IMR-90 (cell line): ENCODE results near the gene CYB5A. TPM values are rescaled to one million over a fixed set of nuclear protein-coding genes. Genes with fewer than 3 reads are reported as not detected.

Experiments used
- ATAC-seq: fragments of 200-7000 bp; cut with Tn5 transposase; 2 replicates; pipeline ENCODE4 v1.9.1; 2020; ENCODE audit warnings: low read depth, mild to moderate bottlenecking, moderate library complexity
- BruUV-seq: library from RNA; stranded (reverse); fragments of 400-500 nt; replicated peaks from 2 replicates; lab custom pipeline; 2021; lab: Mats Ljungman, UMichigan
- CTCF ChIA-PET: fragments of 300-600 bp; formaldehyde crosslinking; extraction: SDS; loops from one replicate; lab custom pipeline; 2021; ENCODE audit warnings: antibody characterized with exemption; lab: Yijun Ruan, JAX
- POLR2A ChIA-PET: fragments of 300-600 bp; sonication (Branson Sonifier 250); formaldehyde crosslinking; loops from one replicate; lab custom pipeline; 2022; ENCODE audit warnings: antibody characterized with exemption; ENCODE audit not compliant: unreplicated experiment; lab: Charles Lee
- DNase-seq: peaks from one replicate; pipeline ENCODE4 v3.0.0; 2013
- H2AFZ ChIP-seq: replicated peaks from 2 replicates; pipeline ENCODE3; 2013; ENCODE audit warnings: low read length, mild to moderate bottlenecking; ENCODE audit not compliant: poor library complexity
- H2AK5ac ChIP-seq: 2 replicates; pipeline ENCODE4 v1.6.1; 2013; ENCODE audit warnings: low read depth, low read length, inconsistent platforms
- H2AK9ac ChIP-seq: replicated peaks from 2 replicates; pipeline ENCODE3; 2013; ENCODE audit warnings: mild to moderate bottlenecking, low read depth, low read length, moderate library complexity; ENCODE audit not compliant: poor library complexity
- H2BK120ac ChIP-seq: 2 replicates; pipeline ENCODE4 v1.6.1; 2013; ENCODE audit warnings: low read depth, low read length, inconsistent platforms
- H2BK15ac ChIP-seq: 3 replicates; pipeline ENCODE4 v1.6.1; 2013; ENCODE audit warnings: low read depth, low read length, inconsistent platforms
- H2BK20ac ChIP-seq: 2 replicates; pipeline ENCODE4 v1.6.1; 2013; ENCODE audit warnings: low read depth, mild to moderate bottlenecking, inconsistent platforms, low read length, moderate library complexity
- H2BK5ac ChIP-seq: 2 replicates; pipeline ENCODE4 v1.6.1; 2013; ENCODE audit warnings: mild to moderate bottlenecking, low read depth, low read length, inconsistent platforms; ENCODE audit not compliant: poor library complexity, severe bottlenecking
- H3K14ac ChIP-seq: replicated peaks from 2 replicates; pipeline ENCODE4 v1.6.1; 2013; ENCODE audit warnings: low read depth, low read length, inconsistent platforms
- H3K18ac ChIP-seq: 2 replicates; pipeline ENCODE4 v1.6.1; 2013; ENCODE audit warnings: low read depth, low read length, control low read depth
- H3K23ac ChIP-seq: 2 replicates; pipeline ENCODE4 v1.6.1; 2013; ENCODE audit warnings: low read depth, low read length, inconsistent platforms
- H3K27ac ChIP-seq: 2 replicates; pipeline ENCODE4 v1.5.1; 2013; ENCODE audit warnings: mild to moderate bottlenecking, control low read depth, low read length; ENCODE audit not compliant: insufficient read depth
- H3K27me3 ChIP-seq: 2 replicates; pipeline ENCODE4 v1.6.1; 2013; ENCODE audit warnings: low read length; ENCODE audit not compliant: control insufficient read depth, insufficient read depth
- H3K36me3 ChIP-seq: 2 replicates; pipeline ENCODE4 v1.6.1; 2013; ENCODE audit warnings: low read length, mixed read lengths; ENCODE audit not compliant: control insufficient read depth, insufficient read depth
- H3K4ac ChIP-seq: 2 replicates; pipeline ENCODE4 v1.6.1; 2013; ENCODE audit warnings: low read depth, low read length, inconsistent platforms
- H3K4me1 ChIP-seq: 2 replicates; pipeline ENCODE4 v1.6.1; 2013; ENCODE audit warnings: low read length, mixed read lengths; ENCODE audit not compliant: control insufficient read depth, insufficient read depth
- H3K4me2 ChIP-seq: 2 replicates; pipeline ENCODE4 v1.6.1; 2013; ENCODE audit warnings: low read depth, mild to moderate bottlenecking, control low read depth, low read length, moderate library complexity
- H3K4me3 ChIP-seq: 2 replicates; pipeline ENCODE4 v1.5.1; 2013; ENCODE audit warnings: low read depth, mild to moderate bottlenecking, control low read depth, low read length, moderate library complexity; ENCODE audit not compliant: insufficient read depth
- H3K56ac ChIP-seq: 2 replicates; pipeline ENCODE4 v1.6.1; 2013; ENCODE audit warnings: low read length, inconsistent platforms; ENCODE audit not compliant: insufficient read depth; ENCODE audit errors: extremely low read depth
- H3K79me1 ChIP-seq, 2 experiments: 2 replicates each; pipeline ENCODE4 v1.6.1; 2013; ENCODE audit warnings: low read length in 2 of 2, inconsistent platforms in 1 of 2, low read depth in 1 of 2
- H3K9ac ChIP-seq: 2 replicates; pipeline ENCODE4 v1.6.1; 2013; ENCODE audit warnings: low read depth, low read length, control low read depth
- H3K9me1 ChIP-seq: 2 replicates; pipeline ENCODE4 v1.6.1; 2013; ENCODE audit warnings: low read length, inconsistent platforms; ENCODE audit not compliant: insufficient read depth
- H3K9me3 ChIP-seq: 2 replicates; pipeline ENCODE4 v1.6.1; 2013; ENCODE audit warnings: low read length; ENCODE audit not compliant: control insufficient read depth, insufficient read depth
- H4K20me1 ChIP-seq: 2 replicates; pipeline ENCODE4 v1.6.1; 2013; ENCODE audit warnings: low read length, inconsistent platforms; ENCODE audit not compliant: insufficient read depth
- H4K5ac ChIP-seq: 2 replicates; pipeline ENCODE4 v1.6.1; 2013; ENCODE audit warnings: mild to moderate bottlenecking, low read depth, low read length, control low read depth
- H4K8ac ChIP-seq, 2 experiments: 2 replicates each; pipeline ENCODE4 v1.6.1; 2013; ENCODE audit warnings: low read depth in 2 of 2, low read length in 2 of 2, control low read depth in 1 of 2, inconsistent platforms in 1 of 2
- H4K91ac ChIP-seq: 2 replicates; pipeline ENCODE4 v1.6.1; 2013; ENCODE audit warnings: low read depth, low read length, inconsistent platforms; ENCODE audit not compliant: insufficient read depth
- BHLHE40 ChIP-seq: fragments of 150-350 bp; IDR thresholded peaks from 2 replicates; pipeline ENCODE4 v1.6.1; 2016; ENCODE audit warnings: mild to moderate bottlenecking, low read depth, low read length
- CEBPB ChIP-seq: IDR thresholded peaks from 2 replicates; pipeline ENCODE4 v1.6.1; 2012; ENCODE audit warnings: low read depth, low read length, improper control_type of control experiment
- CHD1 ChIP-seq: IDR thresholded peaks from 2 replicates; pipeline ENCODE4 v1.6.1; 2012; ENCODE audit warnings: low read depth, low read length, improper control_type of control experiment
- ELK1 ChIP-seq: fragments of 150-350 bp; IDR thresholded peaks from 2 replicates; pipeline ENCODE4 v1.6.1; 2016; ENCODE audit warnings: low read depth, mild to moderate bottlenecking, low read length, moderate library complexity, borderline replicate concordance
- MAFK ChIP-seq: IDR thresholded peaks from 2 replicates; pipeline ENCODE4 v1.6.1; 2012; ENCODE audit warnings: low read depth, low read length, improper control_type of control experiment
- MXI1 ChIP-seq: IDR thresholded peaks from 2 replicates; pipeline ENCODE4 v1.6.1; 2012; ENCODE audit warnings: low read depth, mild to moderate bottlenecking, low read length, moderate library complexity, borderline replicate concordance
- NFE2L2 ChIP-seq: fragments of 150-350 bp; IDR thresholded peaks from 2 replicates; pipeline ENCODE4 v1.6.1; 2016; ENCODE audit warnings: low read depth, mild to moderate bottlenecking, low read length
- POLR2A ChIP-seq: IDR thresholded peaks from 2 replicates; pipeline ENCODE4 v1.6.1; 2012; ENCODE audit warnings: mild to moderate bottlenecking, low read depth, low read length
- RAD21 ChIP-seq: IDR thresholded peaks from 2 replicates; pipeline ENCODE4 v1.6.1; 2012; ENCODE audit warnings: low read length, improper control_type of control experiment
- RCOR1 ChIP-seq: IDR thresholded peaks from 2 replicates; pipeline ENCODE4 v1.6.1; 2012; ENCODE audit warnings: mild to moderate bottlenecking, low read length, improper control_type of control experiment; ENCODE audit not compliant: insufficient replicate concordance
- RFX5 ChIP-seq: IDR thresholded peaks from 2 replicates; pipeline ENCODE4 v1.8.0; 2012; ENCODE audit warnings: low read depth, mild to moderate bottlenecking, low read length, moderate library complexity
- SMC3 ChIP-seq: fragments of 150-350 bp; IDR thresholded peaks from 2 replicates; pipeline ENCODE4 v1.6.1; 2016; ENCODE audit warnings: low read depth, mild to moderate bottlenecking, antibody characterized with exemption, low read length, moderate library complexity
- USF2 ChIP-seq: fragments of 150-350 bp; IDR thresholded peaks from 2 replicates; pipeline ENCODE4 v1.6.1; 2017; ENCODE audit warnings: mild to moderate bottlenecking, antibody characterized with exemption, low read length, low read depth
- WGBS, 2 experiments: methylation state at CpG; one replicate each; pipeline versions ENCODE4 v1.1.5 to v1.1.7; 2013; ENCODE audit warnings: missing lambda C conversion rate in 2 of 2; ENCODE audit not compliant: insufficient read length in 1 of 2; ENCODE audit errors: extremely low coverage in 2 of 2; 5-methylcytosine and 5-hydroxymethylcytosine counted together
- dilution Hi-C: fragments of 300-500 bp; cut with HindIII; formaldehyde crosslinking; loops from one replicate; pipeline ENCODE4 v1.14.3; 2018; ENCODE audit warnings: low sequenced_read_pairs; ENCODE audit not compliant: unreplicated experiment
- in situ Hi-C: fragments of 300-500 bp; cut with MboI; formaldehyde crosslinking; loops from 3 replicates; pipeline ENCODE4 v1.14.3; 2019; ENCODE audit warnings: low sequenced_read_pairs, inconsistent platforms, mixed read lengths
- intact Hi-C: fragments of 100-400 bp; cut with micrococcal nuclease; formaldehyde crosslinking; loops from 2 replicates; pipeline ENCODE4 v1.10.0; 2022
- polyA plus RNA-seq, 3 experiments: library from polyadenylated mRNA; depleted of rRNA; stranded (reverse); fragments of >200 nt; gene quantifications; 2 replicates each; pipeline ENCODE4 v1.2.3, GENCODE V29; 2012; ENCODE audit warnings: low replicate concordance in 1 of 3
- total RNA-seq: library from RNA; depleted of rRNA; stranded (reverse); fragments of >200 nt; gene quantifications from 2 replicates; pipeline ENCODE4 v1.2.3, GENCODE V29; 2012

CYB5A gene
- total and polyA plus RNA-seq, 2 of the 4 experiments (the other 2 are of a cell fraction): 13.4 to 47.9 TPM

GRCh38 chr18:74333091-74333490 lies 41.3 kb upstream of the CYB5A start:
- H3K79me1 ChIP-seq: no peaks in the 10 kb centered on the region
- CTCF ChIA-PET: no interaction called here
- H3K9me3 ChIP-seq: no peaks in the 10 kb centered on the region
- no peak overlapping the region for H2AK9ac ChIP-seq
- H2BK120ac ChIP-seq: no peak overlapping the region
- in situ Hi-C loops: loop anchor here (5.0 kb wide), 1 partner anchor 136 kb away; no protein-coding TSS in a partner anchor
- no peaks in the 10 kb centered on the region for H4K20me1 ChIP-seq
- no peak overlapping the region for H3K23ac ChIP-seq
- no peak overlapping the region for H2AK5ac ChIP-seq
- no CpG with 5 or more reads among the region's 1 CpG for WGBS, 2 experiments
- H3K4me3 ChIP-seq: no peak overlapping the region
- H4K8ac ChIP-seq: no peak overlapping the region
- no peak overlapping the region for H2AFZ ChIP-seq
- H2BK15ac ChIP-seq: no peak overlapping the region
- H3K14ac ChIP-seq: no peak overlapping the region
- H3K27me3 ChIP-seq: peaks cover 2% of the 10 kb centered on the region; the same call in 1 of the 2 replicates
- H3K27ac ChIP-seq: no peak overlapping the region
- no peak overlapping the region for H3K4me2 ChIP-seq
- no peak overlapping the region for H4K5ac ChIP-seq
- dilution Hi-C loops: no loop called here
- no peak for ATAC-seq
- DNase-seq: no peak
- no peaks in the 10 kb centered on the region for H3K4me1 ChIP-seq
- H3K56ac ChIP-seq: no peak overlapping the region
- H2BK20ac ChIP-seq: no peak overlapping the region
- H4K91ac ChIP-seq: no peak overlapping the region
- TF ChIP-seq MAFK (no peak), RAD21 (no peak), CHD1 (no peak), RFX5 (no peak), ELK1 (no peak), POLR2A (no peak), USF2 (no peak), BHLHE40 (no peak), CEBPB (no peak), NFE2L2 (no peak), RCOR1 (no peak), MXI1 (no peak), SMC3 (no peak)
- intact Hi-C loops: no loop called here
- no peak overlapping the region for H3K18ac ChIP-seq
- no peaks in the 10 kb centered on the region for H3K9me1 ChIP-seq
- no peak overlapping the region for H3K9ac ChIP-seq
- no peak overlapping the region for H3K4ac ChIP-seq
- H3K36me3 ChIP-seq: no peaks in the 10 kb centered on the region
- BruUV-seq: no TSS peak
- POLR2A ChIA-PET: no interaction called here
- no peak overlapping the region for H2BK5ac ChIP-seq
